ENCODE measurements around the gene CYLC1. TPM values are rescaled to one million over a fixed set of nuclear protein-coding genes. Genes with fewer than 3 reads are reported as not detected.

The CYLC1 gene
- total and polyA plus RNA-seq, 12 donors: not detected

DNA sequence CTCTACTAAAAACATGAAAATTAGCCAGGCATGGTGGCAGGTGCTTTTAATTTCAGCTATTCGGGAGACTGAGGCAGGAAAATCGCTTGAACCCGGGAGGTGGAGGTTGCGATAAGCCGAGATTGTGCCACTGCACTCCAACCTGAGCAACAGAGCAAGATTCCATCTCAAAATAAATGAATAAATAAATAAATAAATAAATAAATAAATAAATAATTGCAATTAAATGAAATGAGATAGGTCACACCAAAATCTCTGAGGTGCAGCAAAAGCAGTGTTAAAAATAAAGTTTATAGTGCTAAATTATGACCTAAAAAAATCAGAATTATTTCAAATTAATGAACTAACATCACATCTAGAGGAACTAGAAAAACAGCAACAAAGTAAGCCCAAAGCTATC is 13.6 kb upstream of the CYLC1 start:
- H3K36me3 ChIP-seq (replicated peaks in 1 of 2): no peaks in the 10 kb centered on the region
- no peaks in the 10 kb centered on the region for H3K4me1 ChIP-seq (replicated peaks in 1 of 2)
- intact Hi-C loops (cut with DNase I): no loop called here
- no peaks in the 10 kb centered on the region for H3K27me3 ChIP-seq
- WGBS, 4 donors: 85 to 95% (median 93%) methylated on average over 5 of the region's 5 CpGs
- TF ChIP-seq, protein P1, sequence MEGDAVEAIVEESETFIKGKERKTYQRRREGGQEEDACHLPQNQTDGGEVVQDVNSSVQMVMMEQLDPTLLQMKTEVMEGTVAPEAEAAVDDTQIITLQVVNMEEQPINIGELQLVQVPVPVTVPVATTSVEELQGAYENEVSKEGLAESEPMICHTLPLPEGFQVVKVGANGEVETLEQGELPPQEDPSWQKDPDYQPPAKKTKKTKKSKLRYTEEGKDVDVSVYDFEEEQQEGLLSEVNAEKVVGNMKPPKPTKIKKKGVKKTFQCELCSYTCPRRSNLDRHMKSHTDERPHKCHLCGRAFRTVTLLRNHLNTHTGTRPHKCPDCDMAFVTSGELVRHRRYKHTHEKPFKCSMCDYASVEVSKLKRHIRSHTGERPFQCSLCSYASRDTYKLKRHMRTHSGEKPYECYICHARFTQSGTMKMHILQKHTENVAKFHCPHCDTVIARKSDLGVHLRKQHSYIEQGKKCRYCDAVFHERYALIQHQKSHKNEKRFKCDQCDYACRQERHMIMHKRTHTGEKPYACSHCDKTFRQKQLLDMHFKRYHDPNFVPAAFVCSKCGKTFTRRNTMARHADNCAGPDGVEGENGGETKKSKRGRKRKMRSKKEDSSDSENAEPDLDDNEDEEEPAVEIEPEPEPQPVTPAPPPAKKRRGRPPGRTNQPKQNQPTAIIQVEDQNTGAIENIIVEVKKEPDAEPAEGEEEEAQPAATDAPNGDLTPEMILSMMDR (IDR thresholded peaks at IDR 0.05): no peak
- TF ChIP-seq POLR2A (IDR thresholded peaks at IDR 0.05): no peak
- no peaks in the 10 kb centered on the region for H3K9me3 ChIP-seq (replicated peaks in 1 of 3)
- H3K4me3 ChIP-seq: no peak overlapping the region
- no peak overlapping the region for H3K27ac ChIP-seq
- no peak for DNase-seq

DNA sequence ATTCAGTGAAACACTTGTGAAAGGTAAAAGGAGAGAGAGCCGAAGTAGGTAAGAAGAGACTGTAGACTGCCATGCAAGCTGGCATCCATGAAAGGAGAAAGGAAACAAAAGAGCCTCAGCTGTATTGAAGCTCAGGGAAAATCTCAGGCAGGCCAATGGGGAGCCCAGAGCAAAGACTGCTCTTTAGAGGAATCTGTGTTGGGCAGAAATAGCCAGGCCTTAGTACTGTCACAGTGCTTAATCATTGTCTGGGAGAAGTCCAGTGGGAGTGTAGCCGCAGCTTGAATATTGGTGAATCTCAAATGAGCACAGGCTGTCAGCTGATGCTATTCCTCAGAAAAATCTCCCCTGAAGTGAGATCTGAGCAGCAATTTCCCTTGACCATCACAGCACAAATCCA is 27.6 kb downstream of the CYLC1 start:
- Histone ChIP-seq H3K27ac (no peak overlapping the region), H3K9me3 (replicated peaks in 1 of 3) (no peaks in the 10 kb centered on the region), H3K4me3 (no peak overlapping the region), H3K36me3 (replicated peaks in 1 of 2) (no peaks in the 10 kb centered on the region), H3K4me1 (replicated peaks in 1 of 2) (no peaks in the 10 kb centered on the region), H3K27me3 (no peaks in the 10 kb centered on the region)
- intact Hi-C loops (cut with DNase I): no loop called here
- TF ChIP-seq POLR2A (IDR thresholded peaks at IDR 0.05): no peak
- TF ChIP-seq, protein P1 (IDR thresholded peaks at IDR 0.05): no peak
- 67 to 73% (median 69%) methylated on average over 2 of the region's 2 CpGs for WGBS, 4 donors
- DNase-seq: no peak

DNA sequence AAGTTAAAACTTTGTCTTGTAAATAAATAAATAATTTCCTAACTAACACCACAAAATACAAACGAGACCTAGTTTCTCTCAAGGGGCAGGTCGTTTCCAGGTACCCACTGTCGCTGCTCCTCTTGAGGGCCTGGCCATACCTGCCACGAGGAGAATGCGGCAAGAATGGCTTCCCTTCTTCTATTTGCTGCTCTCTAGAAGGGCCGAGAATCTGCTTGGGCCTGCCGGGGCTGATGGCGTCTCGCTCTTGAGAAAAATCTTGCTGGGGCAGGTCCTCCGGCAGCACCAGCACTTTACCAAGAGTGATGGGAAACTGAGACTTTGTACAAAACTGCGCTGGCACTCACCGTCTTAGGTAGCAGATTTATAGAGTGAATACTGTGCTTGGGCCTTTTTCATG is 31.5 kb downstream of the CYLC1 start:
- H3K36me3 ChIP-seq (replicated peaks in 1 of 2): no peaks in the 10 kb centered on the region
- H3K9me3 ChIP-seq (replicated peaks in 1 of 3): no peaks in the 10 kb centered on the region
- intact Hi-C loops (cut with DNase I): no loop called here
- no peaks in the 10 kb centered on the region for H3K27me3 ChIP-seq
- H3K27ac ChIP-seq: no peak overlapping the region
- WGBS, 4 donors: 55 to 80% (median 72%) methylated on average over 3 to 12 of the region's 12 CpGs
- H3K4me3 ChIP-seq: no peak overlapping the region
- no peaks in the 10 kb centered on the region for H3K4me1 ChIP-seq (replicated peaks in 1 of 2)
- no peak for DNase-seq
- no peak for TF ChIP-seq POLR2A (IDR thresholded peaks at IDR 0.05)
- TF ChIP-seq, protein P1 (IDR thresholded peaks at IDR 0.05): no peak

DNA sequence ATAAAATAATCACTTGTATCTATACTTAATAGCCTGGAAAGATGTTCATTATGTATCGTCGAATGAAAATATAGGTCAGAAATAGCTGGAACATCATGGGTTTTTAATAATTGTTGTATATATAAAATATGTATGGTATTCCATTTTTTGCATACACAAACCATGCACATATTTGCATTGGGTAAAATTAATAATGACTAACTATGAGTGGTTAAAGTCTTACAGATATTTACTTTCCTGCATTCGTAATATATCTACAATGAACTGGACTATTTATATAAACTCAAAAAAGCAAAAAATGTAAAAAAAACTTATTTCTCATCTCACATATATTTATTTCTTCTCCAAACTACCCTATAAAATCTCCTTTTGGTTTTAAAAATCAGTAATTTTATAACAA is 46.0 kb downstream of the CYLC1 start:
- Histone ChIP-seq H3K9me3 (replicated peaks in 1 of 3) (no peaks in the 10 kb centered on the region), H3K4me3 (no peak overlapping the region), H3K27me3 (peaks cover under 1% of the 10 kb centered on the region), H3K36me3 (replicated peaks in 1 of 2) (no peaks in the 10 kb centered on the region), H3K27ac (no peak overlapping the region), H3K4me1 (replicated peaks in 1 of 2) (no peaks in the 10 kb centered on the region)
- intact Hi-C loops (cut with DNase I): no loop called here
- WGBS, 4 donors: 83 to 88% (median 87%) methylated on average over 3 of the region's 3 CpGs
- TF ChIP-seq POLR2A (IDR thresholded peaks at IDR 0.05): no peak
- TF ChIP-seq, protein P1 (IDR thresholded peaks at IDR 0.05): no peak
- DNase-seq: no peak
